KMS-11 (cell line): ENCODE results near the gene NPPC.

Source experiments
- H2AFZ ChIP-seq: fragments of 200-600 bp; sonication (generic); 2 replicates; pipeline ENCODE4 v1.6.1; 2016; ENCODE audit warnings: antibody characterized with exemption, mixed run types, low read depth
- H3K27ac ChIP-seq: fragments of 200-600 bp; sonication (generic); 2 replicates; pipeline ENCODE4 v1.6.1; 2016; ENCODE audit warnings: mild to moderate bottlenecking, mixed run types
- H3K27me3 ChIP-seq: fragments of 200-600 bp; sonication (generic); 2 replicates; pipeline ENCODE4 v1.6.1; 2017; ENCODE audit warnings: mild to moderate bottlenecking, low read depth, mixed run types, moderate library complexity; ENCODE audit not compliant: insufficient read depth
- H3K36me3 ChIP-seq: fragments of 200-600 bp; sonication (generic); 2 replicates; pipeline ENCODE4 v1.6.1; 2017; ENCODE audit warnings: mild to moderate bottlenecking, mixed run types; ENCODE audit not compliant: insufficient read depth
- H3K4me1 ChIP-seq: fragments of 200-600 bp; sonication (generic); 2 replicates; pipeline ENCODE4 v1.6.1; 2016; ENCODE audit warnings: mild to moderate bottlenecking, low read depth, mixed run types; ENCODE audit not compliant: poor library complexity, severe bottlenecking
- H3K4me2 ChIP-seq: fragments of 200-600 bp; sonication (generic); 2 replicates; pipeline ENCODE4 v1.7.0; 2016; ENCODE audit warnings: mild to moderate bottlenecking, mixed run types
- H3K4me3 ChIP-seq: fragments of 200-600 bp; sonication (generic); IDR thresholded peaks from 2 replicates; pipeline ENCODE4 v1.6.1; 2017; ENCODE audit warnings: low read depth, low read length, mixed read lengths; ENCODE audit not compliant: insufficient read depth
- H3K79me2 ChIP-seq: fragments of 200-600 bp; sonication (generic); 2 replicates; pipeline ENCODE4 v1.6.1; 2016; ENCODE audit warnings: low read depth, mixed run types; ENCODE audit not compliant: insufficient read depth
- H3K9ac ChIP-seq: fragments of 200-600 bp; sonication (generic); 2 replicates; pipeline ENCODE4 v1.6.1; 2016; ENCODE audit warnings: mild to moderate bottlenecking, mixed run types
- H4K20me1 ChIP-seq: fragments of 200-600 bp; sonication (generic); 2 replicates; pipeline ENCODE4 v1.6.1; 2016; ENCODE audit warnings: mild to moderate bottlenecking, mixed run types; ENCODE audit not compliant: insufficient read depth
- CTCF ChIP-seq: fragments of 200-600 bp; sonication (generic); conservative IDR thresholded peaks from 2 replicates; pipeline ENCODE4 v1.6.1; 2017; ENCODE audit warnings: low read depth, mild to moderate bottlenecking, antibody characterized with exemption, low read length, moderate library complexity, mixed read lengths

NPPC gene

GRCh38 chr2:231926180-231926741, at the start of gene NPPC:
Gene NPPC (minus strand): TSS chr2:231926396. CDS start chr2:231926249, 147 bp downstream.
- H2AFZ ChIP-seq: peak within 1 kb of the TSS; percentile 82
- no peak for TF ChIP-seq CTCF
- no peaks in the 10 kb centered on the region for H3K36me3 ChIP-seq
- H3K4me1 ChIP-seq: no peaks in the 10 kb centered on the region
- H3K9ac ChIP-seq: no peak within 1 kb of the TSS
- no peak within 1 kb of the TSS for H3K27ac ChIP-seq
- no peak within 1 kb of the TSS for H3K4me3 ChIP-seq
- peaks cover 8% of the 10 kb centered on the region; the same call in 1 of the 2 replicates for H3K27me3 ChIP-seq
- peak within 1 kb of the TSS; percentile 66; the same call in 1 of the 2 replicates for H3K4me2 ChIP-seq
- no peaks in the 10 kb centered on the region for H4K20me1 ChIP-seq
- no peaks in the 10 kb centered on the region for H3K79me2 ChIP-seq

- Histone ChIP-seq H3K4me3 (no peak overlapping the region), H3K36me3 (no peaks in the 10 kb centered on the region), H3K27ac (no peak overlapping the region), H4K20me1 (no peaks in the 10 kb centered on the region; the same call in 1 of the 2 replicates), H3K79me2 (peaks cover 5% of the 10 kb centered on the region; the same call in 1 of the 2 replicates), H3K4me2 (no peak overlapping the region), H3K9ac (no peak overlapping the region), H2AFZ (no peak overlapping the region), H3K27me3 (no peaks in the 10 kb centered on the region), H3K4me1 (no peaks in the 10 kb centered on the region)
- TF ChIP-seq CTCF: no peak
Measured at GRCh38 chr2:231975001-231975400, 48.8 kb upstream of the NPPC start.

GRCh38 chr2:231970461-231970860, 44.3 kb upstream of the NPPC start:
- Histone ChIP-seq H3K4me2 (no peak overlapping the region), H2AFZ (no peak overlapping the region), H3K27me3 (no peaks in the 10 kb centered on the region), H3K4me3 (no peak overlapping the region), H3K79me2 (peaks cover 20% of the 10 kb centered on the region; the same call in 1 of the 2 replicates), H3K9ac (no peak overlapping the region), H4K20me1 (no peaks in the 10 kb centered on the region; the same call in 1 of the 2 replicates), H3K36me3 (no peaks in the 10 kb centered on the region), H3K27ac (no peak overlapping the region), H3K4me1 (no peaks in the 10 kb centered on the region)
- TF ChIP-seq CTCF: no peak

GRCh38 chr2:231968820-231969219, 42.6 kb upstream of the NPPC start:
- peaks cover 5% of the 10 kb centered on the region for H3K4me1 ChIP-seq
- no peak overlapping the region for H3K4me2 ChIP-seq
- no peak overlapping the region for H3K9ac ChIP-seq
- no peaks in the 10 kb centered on the region; the same call in 1 of the 2 replicates for H4K20me1 ChIP-seq
- no peaks in the 10 kb centered on the region for H3K27me3 ChIP-seq
- no peak overlapping the region for H3K4me3 ChIP-seq
- TF ChIP-seq CTCF: no peak
- H2AFZ ChIP-seq: no peak overlapping the region
- no peaks in the 10 kb centered on the region for H3K36me3 ChIP-seq
- no peak overlapping the region for H3K27ac ChIP-seq
- peaks cover 36% of the 10 kb centered on the region; the same call in 1 of the 2 replicates for H3K79me2 ChIP-seq
